HT-29 (cell line): ENCODE data around the gene TBC1D16. TPM values are rescaled to one million over a fixed set of nuclear protein-coding genes. Genes with fewer than 3 reads are reported as not detected.
A peak's percentile ranks its signal among the peaks of the same experiment; 100 is the strongest.

Experiments
- DNase-seq: peaks from one replicate; pipeline ENCODE4 v3.0.0-alpha.2; 2015; ENCODE audit warnings: low spot score
- total RNA-seq: library from RNA; depleted of rRNA; stranded (reverse); fragments of >200 nt; shearing (Covaris generic); gene quantifications from 2 replicates; pipeline ENCODE4 v1.2.3, GENCODE V29; 2014

TBC1D16 gene
- total RNA-seq, 1 experiment from 2014 or later, result 24.6 TPM

DNA sequence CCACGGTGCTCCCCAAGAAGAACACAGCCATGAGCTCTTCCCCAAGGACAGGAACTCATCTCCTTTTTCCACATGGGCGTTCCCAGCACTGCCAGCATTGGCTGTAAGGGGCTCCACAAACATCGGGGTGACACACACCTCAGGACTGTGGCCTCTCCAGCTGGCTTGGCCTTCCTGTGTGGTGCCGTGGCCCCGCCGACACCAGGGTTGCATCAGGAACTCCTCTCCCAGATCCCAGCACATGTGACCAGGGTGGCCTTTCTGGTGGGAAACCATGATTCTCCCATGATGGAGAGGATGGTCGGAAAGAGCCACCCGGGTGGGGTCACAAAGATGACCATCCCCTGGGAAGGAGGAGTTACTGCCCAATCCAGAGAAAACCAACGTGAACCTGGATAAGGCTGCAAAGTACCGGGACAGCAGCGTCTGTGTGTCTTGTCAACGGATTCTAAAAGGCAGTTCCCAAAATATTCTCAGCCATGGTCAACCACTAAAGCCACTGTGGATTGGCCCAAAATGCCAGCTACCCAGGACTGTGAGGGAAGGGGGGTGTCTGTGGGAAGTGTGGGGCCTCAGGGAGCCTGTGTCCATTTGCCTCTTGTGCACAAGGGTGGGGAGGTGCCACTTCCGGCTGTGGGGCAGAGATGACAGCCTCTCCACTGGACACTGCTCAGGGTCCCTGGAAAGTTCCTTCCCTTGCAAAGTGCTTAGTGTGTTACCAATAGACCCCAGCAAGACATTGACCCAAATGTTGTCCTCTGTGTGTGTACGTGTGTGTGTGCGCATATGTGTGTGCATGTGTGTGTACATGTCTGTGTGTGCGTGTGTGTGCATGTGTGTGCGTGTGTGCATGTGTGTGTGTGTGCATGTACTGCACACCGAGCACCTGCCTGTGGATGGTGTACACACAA is 118.4 kb downstream of the TBC1D16 start:
- DNase-seq, result no peak

DNA sequence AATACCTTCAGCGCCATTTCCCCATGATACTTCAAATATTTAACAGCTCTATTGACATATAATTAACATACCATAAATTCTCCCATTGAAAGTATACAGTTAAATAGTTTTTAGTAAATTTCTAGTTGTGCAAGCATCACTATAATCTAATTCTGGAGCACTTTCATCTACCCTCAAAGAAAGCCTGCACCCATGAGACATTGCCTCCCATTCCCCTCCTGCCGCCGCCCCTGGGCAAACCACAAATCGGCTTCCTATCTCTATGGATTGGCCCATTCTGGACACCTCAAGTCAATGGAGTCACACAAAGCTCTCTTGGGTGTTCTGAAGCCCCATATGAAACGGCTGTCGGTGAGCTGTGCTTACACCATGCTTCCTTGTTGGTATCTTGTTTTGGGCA is 119.2 kb downstream of the TBC1D16 start:
- peak; percentile 15 for DNase-seq

DNA sequence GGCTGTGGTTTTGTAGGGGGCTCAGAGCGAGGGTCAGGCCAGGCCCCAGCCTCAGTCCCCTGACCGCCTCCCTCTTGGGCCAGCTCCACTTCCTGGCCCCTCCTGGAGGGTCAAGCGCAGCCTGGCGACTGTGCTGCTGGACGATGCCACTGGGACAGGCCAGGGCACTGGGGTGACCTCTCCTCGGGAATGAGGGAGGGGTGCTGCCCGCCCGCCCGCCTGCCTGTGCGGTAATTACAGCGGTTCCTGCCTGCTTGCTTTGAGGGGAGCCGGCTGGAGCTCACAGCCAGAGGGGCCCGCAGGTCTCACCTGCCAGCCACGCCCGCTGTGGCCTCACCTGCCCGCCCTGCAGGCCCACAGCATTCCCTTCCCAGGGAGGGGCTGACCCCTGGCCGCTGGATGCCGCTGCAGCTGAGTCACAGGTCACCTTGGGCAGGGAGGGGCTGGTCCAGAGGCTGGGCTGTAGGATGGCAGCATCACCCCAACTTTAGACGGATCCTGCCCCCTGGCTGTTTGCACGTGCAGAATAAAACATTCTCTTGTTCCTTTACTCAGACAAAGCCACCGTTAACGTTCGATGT is 119.7 kb downstream of the TBC1D16 start:
- peak; percentile 89 for DNase-seq

DNA sequence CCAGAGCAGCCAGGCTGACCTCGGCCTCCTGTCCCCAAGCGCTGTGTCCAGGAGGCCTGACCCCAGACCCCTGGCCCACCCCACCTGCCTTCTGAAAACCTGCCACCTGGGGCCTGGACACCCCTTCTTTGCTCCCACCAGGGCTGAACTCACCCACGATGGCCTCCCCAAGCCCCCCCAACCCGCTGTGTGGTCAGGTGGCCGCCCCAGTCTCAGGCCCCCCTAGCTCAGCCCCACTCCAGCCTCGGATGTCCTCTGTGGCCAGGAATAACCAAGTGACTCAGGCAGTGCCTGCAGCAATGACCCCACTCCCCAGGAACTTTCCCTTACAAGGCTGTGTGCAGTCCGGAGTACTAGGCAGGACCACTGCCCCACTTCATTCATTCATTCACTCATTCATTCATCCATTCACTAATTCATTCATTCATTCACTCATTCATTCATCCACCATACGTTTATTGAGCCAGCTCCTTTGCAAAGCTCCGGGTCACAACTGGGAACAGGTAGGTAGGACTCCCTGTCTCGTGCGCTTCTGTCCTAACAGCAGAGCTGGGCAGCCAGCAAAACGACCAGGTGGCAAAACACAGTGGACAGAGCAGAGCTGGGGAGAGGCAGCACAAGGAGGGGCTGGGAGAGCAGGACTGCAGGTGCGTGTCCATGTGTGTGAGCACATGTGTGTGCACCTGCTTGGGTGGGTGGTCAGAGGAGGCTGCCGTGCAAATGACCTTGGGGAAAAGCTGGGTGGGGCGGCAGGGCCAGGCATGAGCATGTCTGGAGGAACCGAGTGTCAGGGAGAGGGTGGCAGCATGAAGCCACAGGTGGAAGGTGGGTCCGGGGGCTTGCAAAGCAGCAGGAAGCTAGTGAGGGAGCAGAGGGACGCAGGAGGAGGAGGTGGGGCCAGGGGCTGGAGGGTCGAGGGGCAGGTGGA is 120.6 kb downstream of the TBC1D16 start:
- no peak for DNase-seq

DNA sequence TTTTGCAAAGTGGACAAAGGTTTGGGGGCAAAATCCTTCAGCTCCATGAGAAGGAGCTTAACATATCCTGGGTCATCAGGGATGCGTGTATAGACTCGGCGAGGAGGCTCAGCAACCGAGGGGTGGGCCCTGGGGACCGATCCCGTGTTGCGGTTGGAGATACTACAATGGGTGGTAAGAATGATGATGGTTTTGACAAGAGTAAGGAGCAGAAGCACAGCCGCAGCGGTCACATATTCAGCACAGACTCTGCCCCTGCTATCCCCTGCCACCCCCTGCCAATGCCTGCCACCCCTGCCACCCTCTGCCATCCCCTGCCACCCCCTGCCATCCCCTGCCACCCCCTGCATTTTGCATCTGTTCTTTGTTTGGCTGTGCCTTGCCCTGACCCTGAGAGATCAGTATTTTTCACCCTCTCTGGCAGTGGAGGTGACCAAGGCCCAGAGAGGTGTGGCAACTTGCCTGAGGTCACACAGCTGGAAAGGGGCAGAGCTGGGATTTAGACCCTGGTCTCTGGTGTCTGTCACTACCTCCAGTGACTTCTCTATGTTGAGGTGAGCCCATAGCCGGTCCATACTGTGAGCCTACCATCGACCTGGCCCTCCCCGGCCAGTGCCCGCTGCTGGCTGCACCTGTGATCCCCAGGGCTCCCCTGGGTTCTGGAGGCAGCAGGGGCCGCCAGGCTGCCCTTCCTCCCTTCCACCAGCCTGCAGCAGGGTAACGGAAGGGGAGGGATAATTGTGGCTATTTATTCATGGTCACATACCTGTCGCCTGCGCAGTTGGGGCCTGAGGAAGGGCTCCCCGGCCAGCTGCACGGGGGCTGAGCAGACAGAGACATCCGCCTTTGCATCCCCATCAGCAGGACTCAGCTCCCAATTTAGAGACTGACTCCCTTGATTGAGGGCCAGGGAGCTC is 121.5 kb downstream of the TBC1D16 start:
- DNase-seq, result no peak

DNA sequence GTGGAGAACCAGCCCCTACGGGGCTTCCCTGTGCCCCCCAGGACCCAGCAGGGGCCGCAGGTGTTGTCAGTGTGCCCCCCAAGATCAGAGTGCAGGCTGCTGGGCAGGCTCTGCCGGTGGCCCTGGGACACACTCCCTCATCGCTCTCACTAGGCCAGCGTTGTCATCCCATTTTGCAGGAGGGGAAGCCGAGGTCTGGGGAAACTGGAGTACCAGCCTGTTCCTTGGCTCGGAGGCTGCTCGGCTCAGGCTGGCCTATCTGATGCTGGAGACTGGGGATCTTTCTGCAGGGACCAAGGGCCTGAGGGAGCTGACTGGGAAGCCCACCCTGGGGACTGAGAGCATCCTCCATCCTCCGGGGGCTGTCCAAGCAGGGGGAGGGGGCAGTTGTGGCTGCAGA is 122.2 kb downstream of the TBC1D16 start:
- no peak for DNase-seq

DNA sequence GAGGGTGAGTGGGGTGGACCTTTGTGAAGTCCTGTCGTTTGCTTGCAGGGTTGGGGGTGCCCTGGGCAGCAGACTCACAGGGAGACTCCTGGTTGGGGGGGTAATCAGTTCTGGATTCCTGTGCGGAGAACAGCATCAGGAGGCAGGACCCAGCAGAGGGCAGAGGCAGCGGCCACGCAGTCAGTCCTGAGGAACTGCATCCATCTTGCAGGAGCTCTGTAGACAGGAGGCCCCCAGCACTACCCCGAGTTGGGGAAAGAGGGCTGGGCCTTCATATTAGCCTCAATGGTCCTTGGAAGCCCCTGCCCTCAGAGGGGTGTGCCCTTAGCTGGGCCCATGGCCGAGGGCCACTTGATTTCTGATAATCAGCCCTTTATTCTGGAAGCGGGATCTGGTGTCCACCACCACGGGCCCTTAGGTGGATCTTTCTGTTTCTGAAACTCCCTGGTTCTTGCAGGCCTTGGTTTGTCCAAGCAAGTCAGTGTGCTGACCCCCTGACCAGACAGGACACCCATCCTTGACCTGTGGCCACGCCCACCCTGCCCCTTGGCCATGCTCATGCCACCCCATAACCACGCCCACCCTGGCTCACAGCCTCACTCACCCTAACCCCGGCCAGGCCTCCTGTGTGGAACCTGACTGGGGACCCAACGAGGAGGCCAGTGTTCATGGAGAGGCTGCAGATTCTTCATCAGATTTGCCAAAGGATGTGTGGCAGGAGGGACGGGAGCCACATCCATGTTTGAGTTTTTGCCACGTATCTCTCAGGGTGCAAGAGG is 122.9 kb downstream of the TBC1D16 start:
- DNase-seq, result no peak

DNA sequence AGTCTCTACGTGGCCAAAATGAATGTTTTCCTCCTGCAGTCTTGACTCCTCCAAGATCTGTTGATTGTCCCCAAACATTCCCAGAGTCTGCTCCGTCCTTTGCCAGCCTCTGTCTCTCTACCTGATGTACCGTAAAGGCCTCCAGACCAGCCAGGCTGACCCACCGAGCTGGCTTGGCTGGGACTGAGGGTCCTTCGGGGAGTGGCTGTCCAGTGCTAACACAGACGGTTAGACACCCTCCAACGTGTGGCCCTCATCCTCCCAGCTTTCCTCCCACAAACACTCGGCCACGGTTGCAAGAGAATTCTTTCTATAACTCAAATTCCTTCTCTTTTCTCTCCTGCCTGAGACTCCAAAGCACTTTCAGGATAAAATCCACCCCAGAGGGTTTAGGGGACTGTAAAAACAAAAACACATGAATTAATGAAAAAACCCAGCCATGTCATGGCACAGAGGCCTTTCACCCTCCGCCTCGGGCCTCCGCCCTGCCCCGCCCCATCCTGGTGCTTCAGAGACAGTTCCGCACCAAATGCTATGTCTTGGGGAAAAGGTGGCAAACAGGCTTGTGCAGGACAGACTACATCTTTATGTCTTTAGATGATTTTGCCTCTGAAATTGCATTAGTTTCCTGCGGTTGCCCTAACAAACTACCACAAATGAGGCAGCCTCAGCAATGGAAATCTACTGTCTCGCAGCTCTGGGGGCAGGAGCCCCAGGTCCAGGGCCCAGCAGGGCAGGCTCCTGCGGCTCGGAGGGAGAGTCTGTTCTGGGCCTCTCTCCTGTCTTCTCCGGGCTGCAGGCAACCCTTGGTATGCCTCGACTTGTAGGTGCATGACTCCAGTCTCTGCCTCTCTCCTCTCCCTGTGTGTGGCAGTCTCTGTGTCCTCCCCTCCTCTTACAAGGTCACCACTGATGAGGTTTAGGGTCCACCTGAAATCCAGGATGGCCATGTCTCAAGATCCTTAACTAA is 124.0 kb downstream of the TBC1D16 start:
- no peak for DNase-seq

DNA sequence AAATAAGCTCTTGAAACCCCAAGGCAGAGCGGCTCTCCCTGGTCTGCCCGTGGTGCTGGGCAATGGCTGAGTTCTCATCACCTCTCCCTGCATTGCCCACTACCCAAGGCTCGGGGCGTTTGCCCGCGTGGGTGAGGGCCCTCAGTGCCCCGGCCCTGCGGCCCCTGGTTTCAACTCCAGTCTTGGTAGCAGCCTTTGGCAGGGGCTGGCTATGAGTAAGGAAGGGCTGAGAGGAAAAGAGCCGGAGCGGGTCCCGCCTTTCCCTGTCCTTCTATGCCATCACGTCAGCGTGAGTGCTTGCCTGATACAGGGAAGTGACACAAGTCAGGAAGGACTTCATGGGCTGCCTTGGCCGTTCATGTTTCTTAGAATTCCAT is 124.7 kb downstream of the TBC1D16 start:
- DNase-seq, result no peak

DNA sequence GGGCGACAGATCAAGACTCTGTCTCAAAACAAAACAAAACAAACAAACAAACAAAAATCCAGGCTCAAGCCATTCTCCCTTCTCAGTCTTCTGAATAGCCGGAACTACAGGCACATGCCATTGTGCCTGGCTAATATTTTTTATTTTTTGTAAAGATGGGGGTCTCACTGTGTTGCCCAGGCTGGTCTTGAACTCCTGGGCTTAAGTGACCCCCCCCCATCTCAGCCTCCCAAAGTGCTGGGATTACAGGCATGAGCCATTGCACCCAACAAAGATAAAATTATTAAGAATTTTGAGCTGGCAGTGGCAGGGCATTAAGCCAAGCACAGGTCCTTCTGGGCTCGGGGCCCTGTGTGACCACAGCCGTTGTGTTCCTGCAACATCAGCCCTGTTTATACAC is 126.6 kb downstream of the TBC1D16 start:
- no peak for DNase-seq

DNA sequence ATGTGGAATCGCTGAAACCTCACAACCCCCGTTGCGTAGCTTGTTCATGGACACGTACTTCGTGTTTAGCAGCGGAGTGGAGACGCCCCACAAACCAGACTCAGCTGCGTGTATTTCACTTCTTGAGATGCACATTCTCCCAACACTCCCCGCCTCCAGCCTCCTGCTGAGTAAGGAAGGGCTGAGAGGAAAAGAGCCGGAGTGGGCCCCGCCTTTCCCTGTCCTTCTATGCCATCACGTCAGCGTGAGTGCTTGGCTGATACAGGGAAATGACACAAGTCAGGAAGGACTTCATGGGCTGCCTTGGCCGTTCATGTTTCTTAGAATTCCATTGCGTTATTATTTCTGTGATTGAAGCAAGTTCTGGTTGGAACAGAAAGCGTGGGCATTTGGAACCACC is 127.8 kb downstream of the TBC1D16 start:
- peak; percentile 54 for DNase-seq

DNA sequence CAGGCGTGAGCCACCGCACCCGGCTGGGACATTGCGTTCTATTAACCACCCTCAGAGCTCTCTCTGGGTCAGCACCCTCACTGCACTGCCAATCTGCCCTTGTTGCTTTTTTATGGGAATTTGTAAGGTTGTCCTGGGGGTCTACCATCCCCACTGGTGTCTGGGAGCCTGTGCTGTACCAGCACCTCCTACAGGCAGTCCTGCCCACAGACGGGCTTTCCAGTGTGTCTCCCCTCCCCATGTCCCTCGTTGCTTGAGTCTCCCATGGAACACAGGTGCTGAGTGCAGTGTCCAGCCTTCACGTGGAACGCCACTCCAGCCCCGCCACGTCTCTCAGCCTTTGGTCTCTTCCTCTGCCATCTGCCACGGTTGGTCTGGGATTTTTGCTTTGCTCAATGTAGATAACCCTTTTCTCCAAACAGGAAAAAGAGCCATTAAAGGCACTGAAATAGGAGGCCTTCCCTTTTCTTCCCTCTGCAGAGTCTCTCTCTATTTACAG is 128.4 kb downstream of the TBC1D16 start:
- DNase-seq, result no peak

DNA sequence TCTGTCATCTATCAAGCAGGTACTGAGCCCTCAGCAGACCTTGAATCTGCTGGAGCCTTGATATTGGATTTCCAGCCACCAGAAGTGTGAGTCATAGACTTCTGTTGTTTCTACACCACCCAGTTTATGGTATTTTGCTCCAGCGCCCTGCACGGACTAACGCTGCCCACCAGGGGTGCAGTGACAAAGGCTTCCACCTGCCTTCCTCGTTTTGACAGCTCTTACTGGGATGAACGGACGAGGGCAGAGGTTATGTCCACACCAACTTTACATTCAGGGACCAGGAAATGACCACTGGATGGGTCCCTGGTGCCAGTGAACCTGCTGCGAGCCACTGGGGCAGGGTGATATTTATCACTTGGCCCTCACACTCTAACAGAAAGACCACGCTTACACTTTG is 129.8 kb downstream of the TBC1D16 start:
- peak; percentile 90 for DNase-seq

DNA sequence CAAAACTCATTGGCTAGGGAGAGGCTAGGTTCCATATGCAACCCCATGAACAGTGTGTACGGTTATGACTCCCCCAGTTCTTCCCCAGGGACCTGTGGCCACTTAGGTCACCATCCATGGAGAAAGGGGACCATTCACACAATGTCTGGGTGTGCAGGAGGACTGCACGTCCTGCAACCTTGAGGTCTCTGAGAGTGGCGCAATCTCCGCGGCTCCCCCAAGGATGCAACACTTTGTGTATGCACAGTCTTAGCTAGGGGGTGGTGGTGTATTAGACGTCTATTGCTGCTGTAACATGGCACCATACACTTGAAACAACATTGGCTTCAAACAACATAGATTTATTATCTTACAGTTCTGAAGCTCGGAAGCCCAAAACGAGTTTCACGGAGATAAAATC is 130.8 kb downstream of the TBC1D16 start:
- no peak for DNase-seq

DNA sequence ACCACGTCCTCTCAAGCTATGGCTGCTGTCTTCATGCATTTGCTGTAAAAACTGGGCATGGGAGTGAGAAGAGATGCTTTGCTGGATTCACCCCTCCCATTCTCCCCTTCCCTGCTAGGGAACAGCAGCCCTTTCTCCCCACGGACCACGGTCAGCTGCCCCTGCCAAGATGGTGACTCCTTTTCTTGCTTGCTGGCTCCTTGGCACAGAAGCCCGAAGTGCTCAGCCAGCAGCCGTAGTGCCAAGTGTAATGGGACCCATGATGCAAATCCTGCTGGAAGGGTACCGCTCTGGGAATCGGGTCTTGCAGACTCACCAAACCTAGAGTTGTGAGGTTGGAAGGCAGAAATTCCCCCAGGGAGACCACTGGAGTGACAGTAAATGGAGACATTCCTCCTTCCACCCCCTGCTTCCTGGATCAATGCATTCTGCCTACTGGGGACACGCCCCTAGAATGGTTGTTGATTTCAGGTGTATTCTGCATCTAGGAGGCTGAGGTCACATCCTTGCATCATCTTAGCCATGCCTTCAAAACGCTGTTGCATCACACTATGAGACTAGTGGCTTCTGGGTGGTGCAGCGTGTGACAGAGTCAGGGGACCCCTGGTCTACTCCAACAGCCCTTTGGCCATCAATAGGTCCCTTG is 133.4 kb downstream of the TBC1D16 start:
- no peak for DNase-seq

DNA sequence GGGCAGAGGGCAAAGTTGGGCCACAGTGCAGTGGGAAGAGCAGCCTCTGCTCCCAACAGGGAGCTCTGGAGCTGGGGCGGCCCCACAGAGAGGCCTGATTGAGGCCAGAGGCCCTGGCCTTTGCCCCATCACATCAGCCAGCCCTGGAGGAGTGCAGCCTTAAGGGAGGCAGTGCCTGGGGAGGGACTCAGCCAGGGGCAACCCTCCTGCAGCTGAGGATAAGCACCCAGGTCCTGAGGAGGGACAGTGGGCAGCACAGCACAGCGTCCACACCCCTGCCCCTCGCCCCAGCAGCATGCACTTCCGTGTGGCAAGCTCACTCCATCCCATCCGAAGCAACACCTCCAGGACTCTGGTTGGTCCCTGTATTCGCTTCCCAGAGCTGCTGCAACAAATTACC is 134.5 kb downstream of the TBC1D16 start:
- DNase-seq, result no peak

DNA sequence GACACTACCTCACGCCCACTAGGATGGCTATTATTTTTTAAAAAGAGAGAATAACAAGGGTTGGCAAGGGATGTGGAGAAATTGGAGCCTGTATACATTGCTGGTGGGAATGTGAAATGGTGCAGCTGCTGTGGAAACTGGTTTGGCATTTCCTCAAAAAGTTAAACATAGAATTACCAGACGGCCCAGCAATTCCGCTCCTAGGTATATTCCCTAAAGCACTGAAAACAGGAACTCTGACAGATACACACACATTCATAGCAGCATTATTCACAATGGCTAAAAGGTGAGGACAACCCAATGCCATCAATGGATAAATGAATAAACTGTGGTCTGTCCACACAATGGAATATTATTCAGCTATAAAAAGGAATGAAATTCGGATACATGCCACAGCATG is 136.1 kb downstream of the TBC1D16 start:
- no peak for DNase-seq
